GM21381 (cell line): ENCODE measurements around the gene SEC16B.

Source experiments
- ATAC-seq: cut with Tn5 transposase; IDR thresholded peaks from one replicate; pipeline ENCODE4 v1.9.1; 2021; ENCODE audit warnings: mild to moderate bottlenecking, moderate library complexity; ENCODE audit not compliant: unreplicated experiment

Gene SEC16B

DNA sequence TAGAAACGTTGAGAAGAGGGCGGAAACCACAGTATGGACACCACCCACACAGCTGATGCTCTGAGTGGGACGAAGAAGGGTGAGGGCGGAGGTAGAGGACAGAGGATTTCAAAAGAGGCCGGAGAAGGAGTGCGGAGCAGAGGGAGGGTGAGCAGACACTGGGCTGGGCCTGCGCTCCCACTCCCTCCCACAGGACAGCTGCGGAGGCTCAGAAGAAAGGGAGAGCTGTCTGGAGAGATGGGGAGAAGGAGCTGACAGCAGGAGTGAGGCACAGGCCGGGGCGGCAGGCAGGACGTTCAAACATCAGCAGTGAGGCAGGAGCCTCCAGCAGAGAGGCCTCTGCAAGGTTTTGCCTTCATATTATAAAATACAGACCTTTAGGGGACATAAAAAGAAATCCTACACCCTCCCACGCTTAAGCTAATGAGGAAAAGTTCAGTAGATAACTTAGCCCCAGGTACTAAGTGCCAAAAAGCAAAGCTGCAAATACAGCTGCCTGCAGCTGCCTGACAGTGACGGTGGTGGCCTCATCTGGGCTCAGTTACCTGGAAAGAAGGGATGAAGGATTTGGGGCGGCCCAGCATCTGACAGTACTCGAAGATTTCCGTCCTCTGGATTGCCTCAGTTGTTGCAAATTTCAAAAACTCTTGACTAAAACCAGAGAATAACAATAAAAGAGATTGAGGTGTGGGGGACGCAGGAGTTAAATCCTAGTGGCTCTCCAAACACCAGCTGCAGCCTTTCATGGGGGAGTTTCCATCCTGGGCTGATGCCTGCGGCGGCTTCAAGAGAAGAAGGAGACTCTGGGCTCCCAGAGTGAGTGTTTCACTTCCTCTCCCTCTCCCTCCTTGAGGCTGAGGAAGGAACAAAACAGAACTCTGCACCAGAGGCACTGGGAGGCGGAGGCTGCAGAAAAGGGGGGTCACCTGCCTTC, 25.6 kb downstream of the SEC16B start:
- ATAC-seq: no peak

DNA sequence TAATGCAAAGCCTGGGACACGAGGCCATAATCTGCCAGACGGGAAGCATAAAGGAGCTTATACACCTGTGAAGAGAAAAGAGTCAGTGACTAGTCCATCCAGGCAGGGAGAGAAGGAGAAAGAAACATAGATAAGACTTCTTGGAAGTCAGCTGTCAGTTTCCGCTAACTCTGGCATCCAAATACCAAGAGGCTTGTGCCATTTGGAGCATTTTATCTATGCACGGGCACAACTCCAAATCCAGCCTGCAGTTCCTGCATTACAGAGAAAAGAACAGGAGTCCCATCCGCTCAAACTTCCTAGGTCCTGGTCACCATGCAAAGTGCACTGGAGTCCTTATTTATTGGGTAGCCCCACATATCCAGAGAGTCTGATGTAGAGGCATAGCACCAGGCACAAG, 27.9 kb downstream of the SEC16B start:
- no peak for ATAC-seq

DNA sequence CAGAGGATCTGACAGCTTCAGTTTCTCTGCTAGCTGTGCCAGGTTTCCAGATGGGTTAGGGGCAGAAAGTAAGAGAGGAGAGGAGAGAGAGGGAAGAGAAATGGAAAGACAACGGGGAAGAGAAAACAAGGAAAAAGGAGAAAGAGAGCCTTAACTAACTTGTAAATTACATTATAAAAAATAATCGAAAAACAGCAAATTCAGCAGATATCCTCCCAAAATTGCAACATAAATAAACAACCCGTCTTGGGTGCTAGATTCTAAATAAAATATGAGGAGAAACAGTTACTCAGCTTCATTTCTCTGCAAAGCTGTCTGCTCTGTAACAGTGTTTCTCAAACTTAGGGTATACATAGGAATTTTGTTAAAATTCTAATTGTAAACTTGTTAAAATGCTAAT, 29.2 kb downstream of the SEC16B start:
- no peak for ATAC-seq

DNA sequence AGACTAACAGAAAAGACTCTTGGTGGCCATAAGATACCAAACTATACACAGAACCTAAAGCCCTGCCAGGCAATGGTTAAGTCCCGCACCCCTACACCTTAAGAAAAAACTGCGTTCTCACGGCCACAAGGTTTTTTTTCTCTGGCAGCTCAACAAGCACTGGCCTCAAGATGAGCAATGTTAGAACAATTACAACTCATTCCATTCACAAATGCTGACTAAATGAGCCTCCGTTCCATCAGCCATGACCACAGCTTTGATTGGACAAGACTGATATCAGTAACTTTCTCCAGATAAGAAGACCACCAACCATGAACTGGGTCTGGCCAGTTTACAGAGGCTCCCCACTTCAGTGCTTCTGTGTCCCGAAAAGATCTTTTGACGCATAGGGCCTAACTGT, 31.9 kb downstream of the SEC16B start:
- ATAC-seq: no peak

DNA sequence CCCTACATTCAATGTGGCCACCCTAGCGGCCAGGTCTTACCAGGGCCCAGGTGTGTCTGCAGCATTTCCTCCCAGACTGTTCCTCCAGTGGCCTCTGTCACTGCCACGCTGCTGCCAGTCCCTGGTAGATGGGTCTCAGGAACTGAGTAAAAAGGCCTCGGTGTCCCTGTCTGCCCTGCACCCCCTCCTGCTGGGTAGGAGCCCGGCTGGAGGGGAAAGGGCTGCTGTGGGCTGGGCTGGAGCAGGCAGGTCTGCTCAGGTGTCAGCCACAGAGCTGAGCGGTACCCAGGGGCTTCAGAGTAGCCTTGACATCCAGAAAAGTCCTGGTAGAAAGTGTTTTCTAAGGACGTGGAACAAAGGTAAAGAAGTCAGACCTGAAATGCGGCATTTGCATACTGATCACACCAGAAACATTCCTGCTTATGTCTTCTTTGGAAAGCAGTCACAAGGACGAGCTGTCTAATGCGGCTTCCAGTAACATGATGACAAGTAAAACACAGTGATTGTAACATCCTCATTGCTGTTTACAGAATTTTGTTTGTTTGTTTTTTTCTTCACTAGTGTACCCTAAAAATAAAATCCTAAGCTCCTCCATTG, 32.6 kb downstream of the SEC16B start:
- no peak for ATAC-seq

DNA sequence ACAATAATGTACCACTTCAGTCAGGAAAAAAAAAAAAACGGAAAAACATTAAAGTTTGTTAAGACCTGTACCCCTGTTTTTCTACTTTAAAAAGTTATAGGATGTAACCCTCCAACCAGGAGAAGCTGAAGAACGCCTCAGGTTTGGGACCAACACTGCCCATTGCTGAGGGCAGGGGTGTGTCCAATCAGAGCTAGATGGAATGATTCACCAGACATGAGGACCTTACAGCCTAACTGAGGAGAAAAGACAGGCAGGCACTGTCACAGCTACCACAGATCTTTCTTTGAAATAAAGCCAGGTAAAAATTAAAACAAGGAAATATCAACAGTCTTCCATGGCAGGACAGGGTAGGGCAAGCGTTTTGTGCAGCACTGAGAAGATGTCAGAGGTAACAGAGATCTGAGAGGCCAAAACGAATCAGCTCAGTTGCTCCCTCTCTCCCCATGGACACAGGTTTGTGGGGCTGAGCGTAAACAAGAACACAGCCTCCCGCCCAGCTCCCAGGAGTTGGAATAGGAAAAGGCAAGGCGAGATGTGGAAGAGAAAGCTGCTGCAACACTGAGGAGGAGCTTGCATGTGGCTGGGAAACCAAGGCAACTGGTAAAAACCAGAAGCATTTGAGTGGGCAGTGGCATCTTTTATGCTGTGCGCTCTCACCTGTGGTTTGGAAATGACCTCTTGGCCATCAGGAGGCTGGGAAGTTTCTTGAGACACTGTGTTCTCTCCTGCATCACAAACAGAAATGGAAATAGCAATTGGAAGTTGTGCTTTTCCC, 34.0 kb downstream of the SEC16B start:
- ATAC-seq: no peak

DNA sequence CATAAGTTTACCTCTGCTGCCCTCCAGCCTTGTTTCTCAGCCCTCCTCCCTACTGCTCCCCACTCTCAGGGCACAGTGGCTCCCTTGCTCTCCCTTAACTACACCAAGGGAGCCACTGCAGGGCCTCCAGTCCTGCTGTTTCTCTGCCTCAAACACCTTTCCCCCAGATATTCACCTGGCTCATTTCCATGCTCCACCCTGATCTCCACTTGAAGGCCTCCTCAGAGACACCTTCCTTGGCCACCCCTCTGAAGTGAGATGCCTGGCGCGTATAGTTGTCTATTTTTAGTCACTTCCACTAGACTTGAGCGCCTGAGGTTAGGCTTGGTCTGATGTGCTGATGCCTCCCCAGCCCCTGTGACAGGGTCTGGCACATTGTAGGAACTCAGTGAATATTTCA, 34.9 kb downstream of the SEC16B start:
- ATAC-seq: no peak

DNA sequence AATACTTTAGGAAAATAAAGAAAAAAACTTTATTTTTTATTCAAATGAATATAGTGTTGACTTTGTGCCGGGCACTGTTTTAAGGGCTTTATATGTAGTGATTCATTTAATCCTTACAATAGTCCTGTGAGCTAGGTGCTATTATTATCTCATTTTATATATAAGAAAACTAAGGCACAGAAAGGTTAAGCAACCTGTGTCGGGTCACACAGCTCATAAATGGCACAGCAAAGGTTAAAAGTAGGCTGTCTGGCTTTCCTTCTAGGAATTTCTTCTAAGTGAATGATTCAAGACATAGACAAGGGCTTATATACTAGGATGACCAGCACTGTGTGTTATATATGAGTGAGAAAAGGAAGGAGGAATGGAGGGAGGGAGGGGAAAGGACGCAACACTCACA, 35.4 kb downstream of the SEC16B start:
- no peak for ATAC-seq

DNA sequence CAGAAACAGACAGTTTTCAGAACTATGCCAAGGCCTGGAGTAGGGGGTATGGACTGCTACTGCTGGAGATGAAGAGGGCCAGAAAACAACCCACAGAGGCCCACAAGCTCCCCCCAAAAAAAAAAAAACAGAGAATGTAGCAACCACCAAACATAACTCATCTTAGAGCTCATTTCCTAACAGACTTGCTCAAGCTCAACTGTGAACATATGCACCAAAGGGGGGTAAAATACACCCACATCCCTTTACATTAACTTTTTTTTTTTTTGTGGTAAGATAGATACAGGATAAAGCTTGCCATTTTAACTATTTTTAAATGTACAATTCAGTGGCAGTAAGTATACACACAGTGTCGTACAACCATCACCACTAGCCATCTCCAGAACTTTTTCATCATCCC, 36.0 kb downstream of the SEC16B start:
- ATAC-seq: no peak

DNA sequence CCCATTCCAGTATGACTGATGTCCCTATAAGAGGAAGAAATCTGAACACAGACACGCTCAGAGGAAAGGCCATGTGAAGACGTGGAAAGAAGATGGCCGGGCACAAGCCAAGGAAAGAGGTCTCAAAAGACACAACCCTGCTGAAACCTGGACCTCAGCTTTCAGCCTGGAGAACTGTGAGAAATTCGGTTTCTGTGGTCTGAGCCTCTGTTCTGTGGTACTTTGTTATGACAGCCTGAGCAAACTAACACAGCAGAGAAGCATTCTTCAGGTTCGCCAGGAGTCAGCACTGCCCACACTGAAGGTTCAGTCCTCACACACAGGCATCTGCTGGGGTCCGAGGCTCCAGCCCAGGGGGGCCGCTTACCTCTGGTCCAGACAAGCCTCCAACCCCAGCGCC, 37.7 kb downstream of the SEC16B start:
- no peak for ATAC-seq

DNA sequence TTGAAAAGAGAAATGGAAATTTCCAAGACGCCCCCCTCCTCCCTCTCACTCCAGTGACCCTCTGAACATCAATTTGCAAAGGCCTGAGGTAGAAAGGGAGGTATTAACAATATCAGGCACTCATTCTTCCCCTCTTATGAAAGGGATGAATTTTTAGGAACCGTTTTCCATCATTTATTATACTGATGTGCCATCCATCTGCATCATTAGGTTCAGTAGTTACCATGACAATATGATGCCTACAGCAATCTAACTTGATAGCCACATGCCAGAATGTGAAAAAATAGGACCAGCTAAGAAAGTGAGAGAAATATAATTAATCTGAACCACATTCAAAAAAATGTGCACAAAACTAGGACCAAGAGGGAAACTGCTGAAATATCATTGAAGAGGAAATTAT, 40.9 kb downstream of the SEC16B start:
- ATAC-seq: no peak

DNA sequence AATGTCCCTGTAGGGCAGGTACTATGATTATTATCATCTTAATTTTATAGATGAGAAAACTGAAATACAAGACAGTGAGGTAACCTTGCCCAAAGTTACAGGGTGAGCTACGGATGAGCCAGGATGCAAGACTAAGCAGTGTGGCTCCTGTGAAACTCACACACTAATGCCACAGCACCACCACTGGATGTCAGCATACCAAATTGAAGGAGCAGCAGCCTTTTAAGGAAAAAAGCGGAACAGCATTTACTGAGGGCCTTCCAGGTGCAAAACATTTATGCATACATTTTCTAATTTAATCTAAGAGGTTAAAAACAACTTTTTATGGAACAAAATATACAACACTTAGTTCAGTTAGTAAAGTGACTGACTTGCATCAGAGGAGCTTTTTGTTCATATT, 41.7 kb downstream of the SEC16B start:
- no peak for ATAC-seq

DNA sequence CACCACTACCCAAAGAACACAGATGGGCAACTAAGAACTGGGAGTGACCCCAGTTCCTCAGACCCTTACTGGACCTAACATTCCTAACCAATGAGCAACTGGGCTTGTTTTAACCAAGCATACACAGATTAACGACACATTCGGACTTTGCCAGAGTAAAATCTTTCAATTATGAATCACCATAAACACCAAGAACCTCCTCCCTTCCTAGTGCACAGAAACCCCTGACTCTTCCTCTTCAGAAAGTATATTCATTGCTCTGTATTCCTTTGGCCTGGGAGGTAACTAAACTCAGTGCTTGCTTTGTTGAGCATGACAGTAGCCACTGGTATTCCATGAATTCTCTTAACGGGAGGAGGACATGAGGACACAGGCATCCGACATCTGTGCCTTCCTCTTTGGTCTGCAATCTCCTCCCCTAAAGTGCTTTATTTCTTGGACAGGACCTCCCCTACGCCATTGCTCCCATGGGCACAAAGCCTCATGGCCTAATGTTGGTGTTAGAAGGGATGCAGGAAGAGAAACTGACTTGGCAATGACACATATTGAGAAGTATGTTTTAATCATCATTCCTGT, 42.7 kb downstream of the SEC16B start:
- no peak for ATAC-seq

DNA sequence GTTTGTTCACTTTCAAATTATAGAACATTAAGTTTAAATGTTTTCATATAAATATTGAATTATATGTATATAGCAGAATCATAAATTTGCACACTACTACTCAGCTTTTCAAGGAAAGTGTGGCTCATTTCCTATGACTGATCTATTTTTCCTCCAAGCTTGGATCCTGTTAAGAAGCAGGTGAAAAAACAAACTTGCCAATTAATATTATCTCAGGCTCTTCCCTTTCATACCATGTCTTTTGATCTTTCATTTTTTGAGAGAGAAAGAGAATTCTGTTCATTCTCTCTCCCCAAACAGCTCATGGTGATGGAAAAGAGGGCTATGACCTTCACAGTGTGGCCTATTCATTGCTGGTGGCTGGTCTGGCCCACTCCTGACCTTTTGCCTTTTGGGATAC, 43.7 kb downstream of the SEC16B start:
- no peak for ATAC-seq

DNA sequence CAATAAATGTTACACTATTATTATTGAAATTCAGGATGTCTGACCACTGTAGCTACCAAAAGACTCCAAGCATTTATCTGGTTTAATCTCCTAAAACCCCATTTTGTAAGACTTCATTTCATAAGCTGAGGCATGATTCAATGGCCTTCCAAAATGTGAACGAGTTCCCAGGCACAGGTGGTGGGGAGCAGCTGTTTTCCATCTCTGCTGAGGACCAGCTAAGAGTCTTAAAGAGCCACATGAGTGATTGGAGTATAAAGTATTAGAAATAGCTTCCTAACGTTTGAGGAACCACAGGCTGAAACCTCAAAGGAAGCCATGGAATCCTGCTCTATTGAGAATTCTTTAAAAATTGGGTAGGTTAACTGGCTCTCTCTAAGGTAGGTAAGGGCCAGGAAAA, 44.9 kb downstream of the SEC16B start:
- no peak for ATAC-seq

DNA sequence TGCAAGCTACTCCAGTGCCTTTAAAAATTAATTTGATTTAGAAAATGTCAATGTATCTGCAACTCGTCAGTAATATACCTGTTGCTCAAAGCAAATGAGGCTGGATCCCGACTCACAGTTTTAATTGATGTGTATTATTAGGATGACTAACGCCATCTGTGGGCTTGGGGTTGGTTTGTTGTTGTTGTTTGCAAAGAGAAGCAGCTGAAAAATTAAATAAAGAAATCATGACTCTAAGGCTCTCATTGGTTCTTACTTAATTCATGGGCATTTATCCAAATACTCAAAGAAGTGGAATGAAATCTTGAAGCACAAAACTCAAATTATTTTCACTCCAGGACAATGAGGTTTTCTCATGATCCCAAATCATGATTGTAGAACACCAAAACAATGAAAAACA, 46.4 kb downstream of the SEC16B start:
- ATAC-seq: no peak

DNA sequence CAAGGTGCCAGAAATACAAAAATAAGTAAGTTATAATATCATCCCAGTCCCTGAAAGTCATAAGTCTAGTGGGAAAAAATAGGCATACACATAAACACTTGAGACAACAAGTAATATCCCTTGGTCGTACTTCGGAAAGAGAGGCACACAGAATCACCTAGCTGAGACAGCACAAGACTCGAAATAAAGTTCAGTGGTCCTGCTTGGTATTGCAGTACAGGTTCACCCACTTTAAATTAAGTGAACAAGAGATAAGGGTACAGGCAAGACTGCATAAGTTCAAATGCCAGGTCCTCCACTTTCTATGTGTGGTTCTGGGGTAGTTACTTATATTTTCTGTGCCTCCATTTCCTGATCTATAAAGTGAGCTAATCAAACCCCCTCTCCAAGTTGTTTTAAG, 47.6 kb downstream of the SEC16B start:
- ATAC-seq: no peak

DNA sequence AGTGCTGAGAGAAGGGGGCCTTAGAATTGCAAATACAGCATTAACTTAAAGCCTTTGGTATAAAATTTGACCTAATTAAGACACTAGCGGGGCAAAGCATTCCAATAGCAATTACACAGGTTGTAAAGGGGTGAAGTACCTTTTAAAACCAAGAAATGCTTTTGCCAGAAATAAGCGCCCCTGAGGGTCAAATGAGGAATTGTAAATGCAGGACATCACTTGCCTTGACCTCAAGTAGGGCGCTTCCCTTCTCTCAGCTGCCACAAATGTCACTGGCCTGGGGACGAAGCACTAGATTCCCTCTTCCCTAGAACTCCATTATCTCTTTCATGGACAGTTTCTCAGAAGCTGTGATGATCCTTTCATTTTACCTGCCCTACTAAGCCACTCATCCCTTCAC, 48.3 kb downstream of the SEC16B start:
- ATAC-seq: no peak

DNA sequence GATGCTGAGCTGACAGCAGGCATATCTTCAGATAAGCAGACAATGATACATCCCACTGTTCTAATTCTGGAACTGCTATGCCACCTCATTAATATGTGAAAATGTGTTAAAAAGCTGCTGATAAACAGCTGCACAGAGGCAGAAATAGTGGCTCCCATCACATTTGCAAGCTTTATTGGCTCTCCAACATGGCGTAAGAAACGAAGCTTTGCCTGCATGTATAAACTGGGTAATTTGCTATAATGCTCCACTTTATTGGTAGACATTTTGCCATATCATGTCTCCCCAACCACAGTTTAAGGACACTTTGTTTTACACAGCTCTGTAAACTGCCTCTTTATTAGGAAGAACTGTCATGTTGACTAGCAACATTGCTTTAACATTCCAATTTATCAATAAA, 49.8 kb downstream of the SEC16B start:
- ATAC-seq: no peak

DNA sequence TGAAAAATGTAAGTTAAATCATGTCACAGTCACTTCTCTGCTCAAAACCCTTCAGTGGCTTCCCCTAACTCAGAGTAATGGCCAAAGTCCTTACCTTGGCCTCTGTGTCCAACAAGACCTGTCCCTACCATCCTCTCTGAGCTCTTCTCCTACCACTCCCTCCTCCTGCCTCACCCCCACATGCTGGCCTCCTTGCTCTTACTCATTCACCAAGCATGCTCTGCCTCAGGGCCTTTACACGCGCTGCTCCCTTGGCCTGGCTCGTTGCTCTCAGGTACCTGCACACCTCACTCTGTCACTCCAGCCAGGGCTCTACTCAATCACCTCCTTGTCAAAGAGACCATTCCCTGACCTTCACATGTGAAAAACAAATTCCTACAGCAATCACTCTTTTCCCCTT, 54.2 kb downstream of the SEC16B start:
- no peak for ATAC-seq

DNA sequence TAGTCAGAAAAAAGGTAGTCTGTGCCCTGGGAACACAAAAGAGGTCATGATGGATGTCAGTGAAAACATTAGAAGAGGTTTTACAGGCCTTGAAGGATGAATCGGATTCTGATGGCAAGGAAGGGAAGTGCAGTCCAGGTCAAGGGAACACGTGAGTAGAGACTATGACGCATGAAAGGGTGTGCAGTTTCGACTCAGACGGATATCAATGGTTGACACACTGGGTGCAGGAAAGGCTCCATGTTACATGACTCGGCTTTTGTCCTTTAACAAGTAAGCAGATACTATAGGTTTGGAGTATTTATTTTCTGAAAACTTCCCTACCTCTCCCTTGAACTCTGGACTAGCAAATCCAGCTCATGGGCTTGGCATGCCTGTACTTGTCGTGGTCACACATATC, 55.3 kb downstream of the SEC16B start:
- no peak for ATAC-seq
